Measurements from ENCODE around the gene DNAAF9. TPM values are rescaled to one million over a fixed set of nuclear protein-coding genes. Genes with fewer than 3 reads are reported as not detected.
A peak's percentile ranks its signal among the peaks of the same experiment; 100 is the strongest.

The DNAAF9 gene
- total RNA-seq, 4 donors from 2014 or later = 2.2 to 6.0 (median 5.0) TPM

GRCh38 chr20:3406481-3407039 is 909 bp downstream of the DNAAF9 start:
- in situ Hi-C loops (cut with MboI; ENCODE audit: low pct_ligation_motif_present in 1 of 4, low pct_unique_long_range_greater_than_20kb in 1 of 4, low sequenced_read_pairs in 3 of 4) = no loop called here
- peak overlapping the region; percentile 78 to 91 (median 88) for H3K27ac ChIP-seq
- H3K27me3 ChIP-seq = peaks cover 49% of the 10 kb centered on the region
- peak overlapping the region; percentile 60 to 80 (median 66) for H3K4me3 ChIP-seq
- H3K36me3 ChIP-seq = no peaks in the 10 kb centered on the region
- no peaks in the 10 kb centered on the region for H3K9me3 ChIP-seq
- WGBS, 2 donors (ENCODE audit: low coverage in 1 of 2) = 11 to 15% methylated on average over 13 to 27 of the region's 27 CpGs
- intact Hi-C loops (cut with DNase I; ENCODE audit: low total_unique reads) = no loop called here
- TF ChIP-seq EP300 (IDR thresholded peaks at IDR 0.05; ENCODE audit: low read depth) = no peak
- no peak for TF ChIP-seq POLR2AphosphoS5 (IDR thresholded peaks at IDR 0.05)
- TF ChIP-seq CTCF (IDR thresholded peaks at IDR 0.05) = no peak
- TF ChIP-seq POLR2A (IDR thresholded peaks at IDR 0.05) = no peak
- H3K4me1 ChIP-seq = peaks cover 0 to 22% (median 10%) of the 10 kb centered on the region in 4 donors
- no peak for DNase-seq

GRCh38 chr20:3405696-3406358 is 1.6 kb downstream of the DNAAF9 start:
- H3K9me3 ChIP-seq = no peaks in the 10 kb centered on the region
- WGBS, 2 donors (ENCODE audit: low coverage in 1 of 2) = 29 to 41% methylated on average over 3 of the region's 3 CpGs
- no peaks in the 10 kb centered on the region for H3K36me3 ChIP-seq
- DNase-seq = no peak
- peaks cover 49% of the 10 kb centered on the region for H3K27me3 ChIP-seq
- H3K4me3 ChIP-seq = peak overlapping the region in 2 of 4 donors; percentile 60 to 70
- H3K27ac ChIP-seq = peak overlapping the region in 3 of 4 donors; percentile 86 to 91 (median 89)
- in situ Hi-C loops (cut with MboI; ENCODE audit: low pct_ligation_motif_present in 1 of 4, low pct_unique_long_range_greater_than_20kb in 1 of 4, low sequenced_read_pairs in 3 of 4) (no loop called here), intact Hi-C loops (cut with DNase I; ENCODE audit: low total_unique reads) (no loop called here)
- H3K4me1 ChIP-seq = peaks cover 0 to 26% (median 10%) of the 10 kb centered on the region in 4 donors
- TF ChIP-seq CTCF (IDR thresholded peaks at IDR 0.05) (no peak), EP300 (IDR thresholded peaks at IDR 0.05; ENCODE audit: low read depth) (no peak), POLR2A (IDR thresholded peaks at IDR 0.05) (no peak), POLR2AphosphoS5 (IDR thresholded peaks at IDR 0.05) (no peak)

GRCh38 chr20:3405139-3405538 is 2.3 kb downstream of the DNAAF9 start:
- intact Hi-C loops (cut with DNase I; ENCODE audit: low total_unique reads) = no loop called here
- peaks cover 0 to 32% (median 10%) of the 10 kb centered on the region in 4 donors for H3K4me1 ChIP-seq
- 69 to 79% methylated on average over 2 of the region's 2 CpGs for WGBS, 2 donors (ENCODE audit: low coverage in 1 of 2)
- H3K36me3 ChIP-seq = no peaks in the 10 kb centered on the region
- peaks cover 46% of the 10 kb centered on the region for H3K27me3 ChIP-seq
- no peak for DNase-seq
- H3K27ac ChIP-seq = peak overlapping the region in 2 of 4 donors; percentile 86 to 91
- H3K4me3 ChIP-seq = no peak overlapping the region
- in situ Hi-C loops (cut with MboI; ENCODE audit: low pct_ligation_motif_present in 1 of 4, low pct_unique_long_range_greater_than_20kb in 1 of 4, low sequenced_read_pairs in 3 of 4) = no loop called here
- no peak for TF ChIP-seq POLR2AphosphoS5 (IDR thresholded peaks at IDR 0.05)
- no peak for TF ChIP-seq CTCF (IDR thresholded peaks at IDR 0.05)
- no peak for TF ChIP-seq POLR2A (IDR thresholded peaks at IDR 0.05)
- no peak for TF ChIP-seq EP300 (IDR thresholded peaks at IDR 0.05; ENCODE audit: low read depth)
- H3K9me3 ChIP-seq = no peaks in the 10 kb centered on the region

- Histone ChIP-seq H3K27me3 (peaks cover 41% of the 10 kb centered on the region), H3K27ac (no peak overlapping the region), H3K4me1 (peaks cover 0 to 35% (median 10%) of the 10 kb centered on the region in 4 donors), H3K4me3 (no peak overlapping the region), H3K9me3 (no peaks in the 10 kb centered on the region), H3K36me3 (no peaks in the 10 kb centered on the region)
- intact Hi-C loops (cut with DNase I; ENCODE audit: low total_unique reads) (no loop called here), in situ Hi-C loops (cut with MboI; ENCODE audit: low pct_ligation_motif_present in 1 of 4, low pct_unique_long_range_greater_than_20kb in 1 of 4, low sequenced_read_pairs in 3 of 4) (no loop called here)
- 64 to 70% methylated on average over 4 of the region's 4 CpGs for WGBS, 2 donors (ENCODE audit: low coverage in 1 of 2)
- TF ChIP-seq EP300 (IDR thresholded peaks at IDR 0.05; ENCODE audit: low read depth) (no peak), POLR2AphosphoS5 (IDR thresholded peaks at IDR 0.05) (no peak), CTCF (IDR thresholded peaks at IDR 0.05) (no peak), POLR2A (IDR thresholded peaks at IDR 0.05) (no peak)
- DNase-seq = no peak
These were observed 3.1 kb downstream of the DNAAF9 start for GRCh38 chr20:3404402-3404801.
